ENCODE data around the gene NEMP1.
A peak's percentile ranks its signal among the peaks of the same experiment; 100 is the strongest.
"Not testable (repeated sequence)": the region's sequence is repeated elsewhere in the genome, so short reads cannot be mapped to it uniquely, and the experiment has no call there.

Gene NEMP1

GRCh38 chr12:57057067-57057751, 21.4 kb downstream of the NEMP1 start:
- no peak for DNase-seq (ENCODE audit: low read depth, low spot score)

GRCh38 chr12:57055824-57056223, 22.8 kb downstream of the NEMP1 start:
- no peak for DNase-seq (ENCODE audit: low read depth, low spot score)

- DNase-seq (ENCODE audit: low read depth, low spot score) = not testable (repeated sequence)
These were observed 24.7 kb downstream of the NEMP1 start for GRCh38 chr12:57053901-57054300.

- DNase-seq (ENCODE audit: low read depth, low spot score) = not testable (repeated sequence)
These were observed 25.4 kb downstream of the NEMP1 start for GRCh38 chr12:57053146-57053545.

- DNase-seq (ENCODE audit: low read depth, low spot score) = no peak
These were observed 27.6 kb downstream of the NEMP1 start for GRCh38 chr12:57051011-57051410.

- DNase-seq (ENCODE audit: low read depth, low spot score) = peak; percentile 41
These were observed 28.7 kb downstream of the NEMP1 start, which contains the start of gene MYO1A for GRCh38 chr12:57049890-57050289. MYO1A (minus strand) TSS chr12:57050129; CDS start chr12:57048323, 1,806 bp downstream.

GRCh38 chr12:57049119-57049446, 29.5 kb downstream of the NEMP1 start:
- DNase-seq (ENCODE audit: low read depth, low spot score) = no peak

GRCh38 chr12:57048423-57049118, 30.0 kb downstream of the NEMP1 start:
- DNase-seq (ENCODE audit: low read depth, low spot score) = no peak

GRCh38 chr12:57047981-57048380, 30.6 kb downstream of the NEMP1 start:
- DNase-seq (ENCODE audit: low read depth, low spot score) = no peak

GRCh38 chr12:57046947-57047890, 31.4 kb downstream of the NEMP1 start:
- DNase-seq (ENCODE audit: low read depth, low spot score) = no peak

GRCh38 chr12:57046086-57046791, 32.4 kb downstream of the NEMP1 start:
- DNase-seq (ENCODE audit: low read depth, low spot score) = no peak

GRCh38 chr12:57044889-57045288, 33.7 kb downstream of the NEMP1 start:
- no peak for DNase-seq (ENCODE audit: low read depth, low spot score)

- no peak for DNase-seq (ENCODE audit: low read depth, low spot score)
These were observed 34.1 kb downstream of the NEMP1 start for GRCh38 chr12:57044468-57044867.

- no peak for DNase-seq (ENCODE audit: low read depth, low spot score)
These were observed 35.9 kb downstream of the NEMP1 start for GRCh38 chr12:57042695-57043094.

- no peak for DNase-seq (ENCODE audit: low read depth, low spot score)
These were observed 37.8 kb downstream of the NEMP1 start for GRCh38 chr12:57040750-57041149.

GRCh38 chr12:57040211-57040610, 38.4 kb downstream of the NEMP1 start:
- no peak for DNase-seq (ENCODE audit: low read depth, low spot score)

- DNase-seq (ENCODE audit: low read depth, low spot score) = no peak
These were observed 39.4 kb downstream of the NEMP1 start for GRCh38 chr12:57039016-57039798.

- no peak for DNase-seq (ENCODE audit: low read depth, low spot score)
These were observed 41.3 kb downstream of the NEMP1 start for GRCh38 chr12:57037264-57037663.

- no peak for DNase-seq (ENCODE audit: low read depth, low spot score)
These were observed 45.2 kb downstream of the NEMP1 start for GRCh38 chr12:57033431-57033830.

GRCh38 chr12:57031789-57032188, 46.8 kb downstream of the NEMP1 start:
- DNase-seq (ENCODE audit: low read depth, low spot score) = no peak

All from astrocyte of the hippocampus (primary cell).